GM19328 (cell line): ENCODE results near the gene ZNF776.
"Not testable (repeated sequence)": the region's sequence is repeated elsewhere in the genome, so short reads cannot be mapped to it uniquely, and the experiment has no call there.

Source experiments
- ATAC-seq: cut with Tn5 transposase; IDR thresholded peaks from one replicate; pipeline ENCODE4 v1.9.1; 2021; ENCODE audit warnings: mild to moderate bottlenecking, moderate library complexity; ENCODE audit not compliant: unreplicated experiment

ZNF776 gene

GRCh38 chr19:57746580-57747471 is at the start of gene ZNF776:
ZNF776 (plus strand) TSS chr19:57746815; CDS start chr19:57747059, 244 bp downstream.
- peak; percentile 89 for ATAC-seq

- ATAC-seq = no peak
These were observed 45.0 kb upstream of the ZNF776 start for GRCh38 chr19:57701625-57702024.

DNA sequence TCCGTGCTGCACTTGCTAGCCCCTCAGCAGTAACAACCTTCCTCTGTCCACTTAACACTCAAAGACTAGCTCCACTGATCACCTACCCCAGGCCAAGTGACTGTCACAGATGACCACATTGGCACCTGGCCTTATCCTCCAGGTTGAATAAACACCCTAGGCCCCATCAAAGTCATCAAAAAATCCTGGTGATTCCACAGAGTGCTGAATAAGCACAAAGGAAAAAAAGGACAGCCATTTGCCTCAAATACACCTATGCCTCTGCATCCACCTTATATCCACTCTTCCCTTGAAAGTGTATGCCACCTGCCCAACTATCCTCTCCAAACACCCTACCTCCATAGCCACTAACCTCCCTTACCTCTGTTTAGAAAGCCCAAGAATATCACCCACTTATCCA is 40.3 kb upstream of the ZNF776 start:
- ATAC-seq = no peak

DNA sequence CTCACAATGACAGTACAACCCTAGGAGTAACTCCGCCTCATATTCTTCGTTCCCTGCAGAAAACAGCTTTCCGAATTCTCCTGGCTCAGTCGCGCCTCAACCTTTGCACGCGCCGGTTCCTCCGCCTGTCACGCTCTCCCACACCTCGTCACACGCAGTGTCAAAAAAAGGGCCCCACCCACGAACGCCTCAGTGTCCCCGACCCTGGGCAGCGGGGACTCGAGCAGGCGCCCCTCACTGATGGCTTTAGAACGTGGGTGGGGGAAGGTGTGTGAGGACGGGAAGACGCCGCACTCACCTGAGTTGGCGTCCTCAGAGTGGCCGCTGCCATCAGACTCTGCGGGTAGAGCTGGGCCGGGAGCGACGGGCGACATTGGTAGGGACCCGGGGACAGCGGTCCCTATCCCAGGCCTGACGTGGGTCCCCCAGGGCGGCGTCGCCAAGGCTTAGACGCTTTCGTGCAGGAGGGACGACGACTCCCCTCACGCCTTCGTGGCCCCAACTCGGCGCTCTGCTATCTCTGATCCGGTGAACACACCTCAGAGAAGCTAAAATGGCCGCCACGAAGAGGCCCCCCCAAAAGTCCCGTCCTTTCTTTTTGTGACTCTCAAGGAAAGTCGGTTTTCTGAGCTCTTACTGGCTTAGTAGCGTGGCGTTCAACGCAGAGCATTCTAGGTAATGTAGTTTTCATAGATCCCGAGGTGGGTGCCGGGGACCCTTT is 37.8 kb upstream of the ZNF776 start, which contains the start of gene ZNF154:
TSS of gene ZNF154 (minus strand) at position 564 of the 721 bp plus-strand sequence. CDS start at position 331, 233 bp downstream.
- no peak for ATAC-seq

DNA sequence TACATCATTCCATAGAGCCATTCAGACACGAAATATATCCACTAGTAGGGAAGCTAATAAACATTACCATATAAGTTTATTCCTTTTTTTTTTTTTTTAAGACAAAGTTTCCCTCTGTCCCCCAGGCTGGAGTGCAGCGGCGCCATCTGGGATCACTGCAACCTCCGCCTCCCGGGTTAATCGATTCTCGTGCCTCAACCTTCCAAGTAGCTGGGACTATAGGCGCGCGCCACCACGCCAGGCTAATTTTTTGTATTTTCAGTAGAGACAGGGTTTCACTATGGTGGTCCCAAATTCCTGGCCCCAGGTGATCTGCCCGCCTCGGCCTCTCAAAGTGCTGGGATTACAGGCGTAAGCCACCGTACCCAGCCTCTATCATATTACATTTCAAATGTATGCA is 37.0 kb upstream of the ZNF776 start:
- no peak for ATAC-seq

DNA sequence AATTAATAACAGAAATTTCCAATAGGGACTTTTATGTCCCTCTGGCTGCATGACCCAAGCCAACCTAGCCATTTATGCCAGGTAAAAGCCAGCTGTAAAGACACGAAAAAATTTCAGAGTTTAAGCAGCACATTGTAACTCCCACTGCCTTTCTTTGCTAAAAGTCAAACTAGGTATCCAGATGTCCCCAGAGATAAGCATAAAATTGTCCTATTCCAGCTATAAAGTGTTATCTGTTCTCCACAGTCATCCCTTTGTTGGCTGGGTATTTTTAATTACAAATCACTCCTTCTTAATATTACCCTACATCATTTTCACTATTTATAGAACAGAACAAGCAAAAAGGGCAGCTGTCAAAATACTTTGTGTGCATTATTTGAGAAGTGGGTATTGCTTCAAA is 34.4 kb upstream of the ZNF776 start:
- ATAC-seq = no peak

GRCh38 chr19:57719424-57719823 is 27.2 kb upstream of the ZNF776 start:
- no peak for ATAC-seq

DNA sequence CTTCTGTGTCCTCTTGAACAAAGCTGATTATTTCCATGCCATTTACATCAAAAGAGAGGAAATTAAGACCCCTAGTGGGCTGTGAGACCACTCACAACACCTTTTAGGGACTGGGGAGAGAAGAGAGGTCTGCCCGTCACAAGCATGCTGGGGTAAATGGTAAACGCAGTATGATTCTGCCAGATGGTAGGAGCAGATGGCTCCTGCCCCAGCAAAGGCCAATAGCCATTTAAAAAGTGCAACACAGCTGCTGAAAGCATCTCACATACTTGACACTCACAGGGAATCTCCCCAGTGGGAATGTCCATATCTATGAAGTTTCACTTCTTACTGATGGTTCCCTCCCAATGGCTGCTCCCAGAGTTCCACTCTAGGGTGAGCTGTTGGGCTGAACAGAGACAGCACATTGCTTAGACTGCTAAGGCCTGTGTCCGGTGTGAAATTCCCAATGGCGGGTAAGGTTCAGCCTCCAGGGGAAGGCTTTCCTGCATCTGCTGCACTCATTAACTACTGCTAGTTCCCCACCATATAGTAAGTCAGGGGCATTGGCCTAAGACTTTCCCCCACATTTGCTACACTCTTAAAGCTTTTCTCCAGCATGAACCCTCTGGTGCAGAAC is 26.6 kb upstream of the ZNF776 start:
- ATAC-seq = no peak

GRCh38 chr19:57720878-57721277 is 25.7 kb upstream of the ZNF776 start:
- no peak for ATAC-seq

DNA sequence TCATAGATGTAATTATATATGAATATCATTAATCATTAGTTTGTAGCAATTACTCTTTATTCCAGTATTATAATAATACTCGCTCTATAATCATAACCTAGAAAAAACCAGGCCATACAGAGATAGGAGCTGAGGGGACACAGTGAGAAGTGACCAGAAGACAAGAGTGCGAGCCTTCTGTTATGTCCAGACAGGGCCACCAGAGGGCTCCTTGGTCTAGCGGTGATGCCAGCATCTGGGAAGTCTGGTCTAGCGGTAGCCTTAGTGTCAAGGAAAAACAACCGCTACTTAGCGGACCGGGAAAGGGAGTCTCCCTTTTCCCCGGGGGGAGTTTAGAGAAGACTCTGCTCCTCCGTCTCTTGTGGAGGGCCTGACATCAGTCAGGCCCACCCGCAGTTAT is 8.3 kb upstream of the ZNF776 start:
- not testable (repeated sequence) for ATAC-seq

- ATAC-seq = not testable (repeated sequence)
These were observed 7.8 kb upstream of the ZNF776 start for GRCh38 chr19:57738770-57739169.

GRCh38 chr19:57747472-57747807 is 825 bp downstream of the ZNF776 start:
- no peak for ATAC-seq

- ATAC-seq = no peak
These were observed 1.4 kb downstream of the ZNF776 start for GRCh38 chr19:57748029-57748428.

DNA sequence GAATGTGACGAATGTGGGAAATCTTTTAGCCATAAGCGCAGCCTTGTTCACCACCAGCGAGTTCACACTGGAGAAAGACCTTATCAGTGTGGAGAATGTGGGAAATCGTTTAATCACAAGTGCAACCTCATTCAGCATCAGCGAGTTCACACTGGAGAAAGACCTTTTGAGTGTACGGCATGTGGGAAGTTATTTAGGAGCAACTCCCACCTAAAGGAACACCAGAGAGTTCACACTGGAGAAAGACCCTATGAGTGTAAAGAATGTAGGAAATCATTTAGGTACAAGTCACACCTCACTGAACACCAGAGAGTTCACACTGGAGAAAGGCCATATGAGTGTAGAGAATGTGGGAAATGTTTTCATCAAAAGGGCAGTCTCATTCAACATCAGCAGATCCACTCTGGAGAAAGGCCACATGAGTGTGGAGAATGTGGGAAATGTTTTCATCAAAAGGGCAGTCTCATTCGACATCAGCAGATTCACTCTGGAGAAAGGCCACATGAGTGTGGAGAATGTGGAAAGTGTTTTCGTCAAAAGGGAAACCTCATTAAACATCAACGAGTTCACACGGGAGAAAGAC is 7.6 kb downstream of the ZNF776 start:
- no peak for ATAC-seq

DNA sequence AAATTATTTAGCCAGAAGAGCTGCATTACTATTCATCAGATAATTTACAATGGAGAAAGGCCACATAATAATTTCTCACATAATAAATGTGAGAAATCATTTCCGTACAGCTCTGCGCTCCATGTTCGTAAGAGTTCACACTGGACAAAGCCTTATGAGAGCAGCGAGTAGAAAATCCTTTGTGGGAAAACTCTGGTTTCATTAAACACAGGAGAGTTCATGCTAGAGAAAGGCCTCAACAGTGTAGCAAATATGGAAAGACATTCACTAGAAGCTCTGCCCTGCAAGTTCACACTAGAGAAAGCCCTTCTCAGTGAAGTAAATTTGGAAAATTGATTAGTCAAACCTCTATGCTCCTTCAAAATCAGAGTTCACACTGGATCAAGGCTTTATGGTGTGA is 8.4 kb downstream of the ZNF776 start:
- no peak for ATAC-seq

DNA sequence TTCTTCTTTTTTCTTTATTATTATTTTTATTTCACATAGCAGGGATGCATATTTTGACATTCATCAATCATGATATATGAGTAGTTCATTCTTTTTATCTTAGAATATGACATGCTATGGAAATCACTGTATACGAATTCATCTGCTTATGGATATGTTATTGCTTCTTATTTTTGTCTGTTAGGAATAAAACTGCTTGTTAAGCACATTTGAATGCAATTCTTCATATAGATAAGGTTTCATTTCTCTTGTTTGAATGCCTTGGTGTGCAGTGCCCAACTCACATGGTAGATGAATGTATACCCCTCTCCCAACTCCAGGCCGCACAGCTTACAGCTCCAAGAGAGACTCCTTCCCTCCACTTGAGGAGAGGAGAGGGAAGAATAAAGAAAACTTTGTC is 11.3 kb downstream of the ZNF776 start:
- no peak for ATAC-seq

DNA sequence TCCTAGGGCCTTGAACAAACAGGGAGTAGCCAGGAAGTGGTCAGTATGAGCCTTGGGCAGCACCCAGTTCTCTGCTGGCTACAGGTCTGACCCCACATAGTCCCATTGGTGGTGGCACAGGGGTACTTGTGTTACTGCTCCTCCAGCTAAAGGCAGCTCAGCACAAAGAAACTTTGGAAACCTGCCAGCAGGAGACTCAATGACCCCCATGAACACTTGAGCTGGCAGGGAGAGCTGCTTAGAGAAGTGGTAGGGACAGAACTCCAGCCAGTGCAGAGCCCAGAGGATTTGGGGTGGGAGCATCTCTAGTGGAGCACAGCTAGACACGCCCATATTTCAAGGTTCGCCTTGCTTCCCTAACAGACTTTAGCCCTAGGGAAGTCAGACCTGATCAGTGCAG is 12.5 kb downstream of the ZNF776 start:
- ATAC-seq = no peak

- ATAC-seq = peak; percentile 94
These were observed 22.9 kb downstream of the ZNF776 start, which contains the start of gene ZNF586 for GRCh38 chr19:57769345-57770131. ZNF586 (plus strand) TSS chr19:57769676; CDS start chr19:57769843, 167 bp downstream.

DNA sequence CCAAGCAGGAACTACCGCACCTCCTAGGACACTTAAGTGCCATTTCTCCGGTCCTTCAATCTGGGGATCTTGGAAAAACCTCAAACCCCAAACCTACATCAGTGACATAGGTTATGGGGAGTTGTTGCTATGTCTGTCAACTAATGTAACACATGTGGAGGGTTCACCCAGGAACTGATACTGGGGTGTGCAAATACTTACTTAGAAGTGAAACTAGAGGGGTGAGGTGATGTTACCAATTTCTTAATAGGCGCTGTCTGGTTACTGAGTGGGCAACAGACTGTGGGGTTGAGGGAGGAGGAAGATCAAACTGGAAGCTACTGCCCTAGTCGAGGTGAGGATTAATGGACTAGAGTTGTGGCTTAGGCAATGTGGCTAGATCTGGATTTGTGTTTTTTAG is 24.8 kb downstream of the ZNF776 start:
- ATAC-seq = no peak

- ATAC-seq = no peak
These were observed 26.9 kb downstream of the ZNF776 start for GRCh38 chr19:57773488-57773887.
